Stimulated activated CD8-positive, alpha-beta memory T cell treated with anti-CD3 and anti-CD28 coated beads, Interleukin-15, amount 100 ng/mL, for 48 hours (primary cell): Measurements from ENCODE around the gene PLA2G4C.
"Not testable (repeated sequence)": the region's sequence is repeated elsewhere in the genome, so short reads cannot be mapped to it uniquely, and the experiment has no call there.

ENCODE experiments used
- DNase-seq, 2 donors: peaks; one replicate each; pipeline ENCODE4 v3.0.0-alpha.2; 2020; ENCODE audit warnings: low read depth in 2 of 2

The PLA2G4C gene

DNA sequence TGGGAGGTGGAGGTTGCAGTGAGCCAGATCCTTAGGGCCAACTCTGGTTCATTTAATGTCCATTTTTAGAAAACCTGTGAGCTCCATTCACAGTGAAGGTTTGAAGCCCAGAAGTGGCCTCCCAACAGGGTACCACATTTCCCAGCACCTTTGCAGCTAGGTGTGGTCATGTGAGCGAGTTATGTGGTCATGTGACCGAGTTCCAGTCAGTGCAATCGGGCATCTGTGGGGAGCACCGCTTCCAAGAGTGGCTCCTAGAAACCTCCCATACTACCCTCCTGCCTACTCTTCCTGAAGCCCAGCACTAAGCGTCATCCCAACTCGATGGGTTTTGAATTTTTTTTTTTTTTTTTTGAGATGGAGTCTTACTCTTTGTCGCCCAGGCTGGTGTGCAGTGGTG, 663 bp upstream of the PLA2G4C start:
- no peak for DNase-seq

DNA sequence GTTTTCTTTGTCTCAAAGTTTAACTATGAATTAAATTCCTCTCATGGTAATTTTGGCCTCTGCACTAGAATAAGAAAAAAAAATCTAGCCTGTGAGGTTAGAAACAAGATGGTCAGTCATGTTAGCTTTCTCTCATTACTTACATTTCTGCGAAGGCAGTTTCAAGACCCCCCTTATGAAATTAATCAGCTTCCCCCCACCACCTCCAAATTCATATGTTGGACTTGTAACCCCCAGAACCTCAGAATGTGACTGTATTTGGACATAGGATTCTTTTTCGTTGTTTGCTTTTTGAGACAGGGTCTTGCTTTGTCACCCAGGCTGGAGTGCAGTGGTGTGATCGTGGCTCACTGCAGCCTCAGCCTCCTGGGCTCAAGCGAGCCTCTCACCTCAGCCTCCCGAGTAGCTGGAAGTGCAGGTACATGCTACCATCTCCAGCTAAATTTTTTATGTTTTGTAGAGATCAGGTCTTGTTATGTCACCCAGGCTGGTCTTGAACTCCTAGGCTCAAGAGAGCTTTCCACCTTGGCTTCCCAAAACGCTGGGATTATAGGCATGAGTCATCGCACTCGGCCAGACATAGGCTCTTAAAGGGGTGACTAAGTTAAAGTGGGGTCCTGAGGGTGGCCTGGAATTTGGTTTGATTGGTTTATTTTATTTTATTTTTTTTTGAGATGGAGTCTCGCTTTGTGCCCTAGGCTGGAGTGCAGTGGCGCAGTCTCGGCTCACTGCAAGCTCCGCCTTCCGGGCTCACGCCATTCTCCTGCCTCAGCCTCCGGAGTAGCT, 1.4 kb downstream of the PLA2G4C start:
- DNase-seq, result no peak

DNA sequence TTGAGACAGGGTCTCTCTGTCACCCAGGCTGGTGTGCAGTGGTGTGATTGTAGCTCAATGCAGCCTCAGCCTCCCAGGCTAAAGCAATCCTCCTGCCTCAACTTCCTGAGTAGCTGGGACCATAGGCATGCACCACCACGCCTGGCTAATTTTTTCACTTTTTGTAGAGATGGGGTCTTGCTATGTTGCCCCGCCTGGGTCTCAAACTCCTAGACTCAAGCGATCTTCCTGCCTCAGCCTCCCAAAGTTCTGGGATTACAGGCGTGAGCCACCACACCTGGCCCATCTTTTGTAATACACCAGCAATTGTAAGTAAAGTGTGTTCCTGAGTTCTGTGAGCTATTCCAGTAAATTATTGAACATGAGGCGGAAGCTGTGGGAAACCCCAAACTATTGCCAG, 6.7 kb downstream of the PLA2G4C start:
- no peak for DNase-seq

- no peak for DNase-seq
These were observed 7.5 kb downstream of the PLA2G4C start for GRCh38 chr19:48102870-48103751.

DNA sequence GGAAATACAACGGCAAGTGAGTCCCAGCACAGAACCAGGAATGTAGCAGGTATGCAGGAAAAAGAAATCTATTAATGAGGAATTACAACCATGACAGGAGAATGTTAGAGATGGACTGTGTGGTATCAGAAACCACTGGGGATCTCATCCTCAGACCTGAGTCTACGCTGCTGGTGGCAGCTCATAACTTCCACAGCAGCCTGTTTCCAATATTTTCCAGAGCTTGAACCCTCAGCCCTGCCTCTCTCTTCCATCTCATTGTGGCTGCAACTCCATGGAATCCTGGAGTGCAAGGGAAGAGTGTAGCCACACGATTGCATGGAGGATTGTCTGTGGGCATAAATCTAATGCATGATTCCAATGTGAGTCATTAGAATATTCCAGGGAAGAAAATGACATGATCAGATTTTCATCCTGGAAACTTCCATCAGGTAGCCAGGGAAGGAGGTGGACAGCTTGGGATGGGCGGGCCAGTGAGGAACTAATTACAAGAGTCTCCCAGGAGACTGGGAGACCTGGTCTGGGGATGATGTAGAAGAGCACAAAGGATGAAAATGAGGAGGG, 14.9 kb downstream of the PLA2G4C start:
- no peak for DNase-seq

GRCh38 chr19:48094855-48095203, 15.8 kb downstream of the PLA2G4C start:
- no peak for DNase-seq

DNA sequence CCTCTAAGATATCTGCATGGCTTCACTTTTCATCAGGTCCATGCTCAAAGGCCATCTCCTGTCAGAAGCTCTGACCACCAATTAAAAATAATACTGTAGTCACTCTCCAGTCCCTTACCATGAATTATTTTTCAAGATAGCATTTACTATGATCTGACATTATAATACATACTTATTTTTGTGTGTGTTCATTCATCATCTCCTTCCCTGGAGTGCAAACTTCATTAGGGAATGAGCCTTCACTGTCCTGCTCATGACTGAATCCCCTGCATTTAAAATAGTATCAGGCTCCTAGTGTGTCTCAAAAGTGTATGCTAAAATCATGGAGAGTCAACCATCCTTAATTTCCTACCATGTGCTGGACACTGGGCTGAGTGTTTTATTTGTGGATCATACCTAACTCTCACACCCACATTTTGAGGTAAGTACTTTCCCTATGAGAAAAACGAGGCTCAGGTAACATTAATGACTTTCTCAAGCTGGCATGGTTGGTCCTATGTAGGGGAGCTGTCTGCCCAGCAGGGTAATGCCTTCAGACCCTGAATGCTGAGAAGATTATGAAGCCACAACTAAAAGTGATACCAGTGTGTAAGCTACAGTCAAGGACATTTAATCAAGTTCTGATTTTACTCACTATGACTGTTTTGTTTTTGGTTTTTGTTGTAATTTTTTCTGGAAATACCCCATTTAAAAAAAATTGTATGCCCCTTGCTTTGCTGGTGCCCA, 16.3 kb downstream of the PLA2G4C start:
- no peak for DNase-seq

GRCh38 chr19:48091111-48091718, 19.4 kb downstream of the PLA2G4C start:
- DNase-seq, result not testable (repeated sequence)

GRCh38 chr19:48090281-48090802, 20.3 kb downstream of the PLA2G4C start:
- no peak for DNase-seq

- DNase-seq, result not testable (repeated sequence)
These were observed 21.6 kb downstream of the PLA2G4C start for GRCh38 chr19:48088991-48089390.

DNA sequence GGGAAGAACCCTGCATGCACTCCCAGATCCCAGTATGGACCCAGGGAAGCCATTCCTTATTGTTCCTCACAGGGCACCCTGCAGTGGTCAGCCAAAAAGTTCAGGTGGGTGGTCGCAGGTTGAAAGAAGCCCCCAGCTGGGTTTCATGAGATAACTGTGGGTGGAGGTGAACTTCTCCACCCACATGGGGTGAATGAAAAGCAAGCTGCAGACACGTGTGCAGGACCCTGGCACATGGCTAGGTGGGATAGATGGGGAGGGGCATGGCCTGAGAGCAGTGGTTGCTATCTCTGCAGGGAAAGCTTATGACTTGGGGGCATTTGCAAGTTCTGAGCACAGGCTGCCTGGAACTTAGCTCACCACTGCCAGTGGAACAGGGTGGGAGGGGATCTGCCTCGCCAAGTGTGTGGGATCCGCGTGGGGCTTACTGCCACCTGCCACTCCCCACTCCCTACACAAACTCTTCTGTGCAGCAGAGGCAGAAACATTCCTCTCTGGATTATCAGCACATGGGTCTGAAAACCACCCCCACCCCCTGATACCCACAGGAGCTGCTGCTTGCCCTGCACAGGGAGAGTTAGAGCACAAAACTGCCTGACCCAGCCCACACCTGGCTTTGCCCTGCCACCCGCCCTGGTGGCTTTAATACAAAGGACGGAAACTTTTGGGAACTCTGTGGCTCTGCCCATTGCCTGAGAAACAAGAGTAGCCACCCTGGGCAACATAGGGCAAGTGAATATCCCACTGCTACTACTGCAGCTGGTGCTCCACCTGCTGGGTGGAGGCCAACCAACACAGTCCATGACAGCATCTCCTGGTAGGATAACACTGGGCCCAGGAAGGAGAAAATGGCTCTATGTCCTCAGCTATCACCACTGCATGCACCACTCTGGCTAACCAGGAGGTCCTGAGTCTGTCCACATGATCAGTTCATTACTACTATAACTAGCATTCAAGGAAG, 24.4 kb downstream of the PLA2G4C start:
- DNase-seq, result no peak

DNA sequence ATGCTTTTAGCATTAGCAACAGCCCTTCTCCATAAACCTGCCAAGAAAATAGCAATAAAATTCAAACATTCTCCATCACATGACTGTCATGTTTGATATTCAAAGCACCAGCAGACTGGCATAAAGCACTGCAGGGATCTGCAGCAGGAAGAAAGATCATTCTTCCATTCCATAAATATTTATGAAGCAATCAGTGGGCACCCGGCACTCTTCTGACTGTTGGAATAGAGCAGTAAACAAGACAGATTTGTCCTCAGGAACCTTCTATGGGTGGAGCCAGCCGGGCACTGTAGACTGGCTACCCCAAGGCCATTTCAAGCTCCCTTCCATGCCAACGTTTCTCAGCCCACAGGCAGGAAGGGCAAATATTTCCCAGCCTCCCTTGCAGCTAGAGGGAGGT, 25.5 kb downstream of the PLA2G4C start:
- no peak for DNase-seq

DNA sequence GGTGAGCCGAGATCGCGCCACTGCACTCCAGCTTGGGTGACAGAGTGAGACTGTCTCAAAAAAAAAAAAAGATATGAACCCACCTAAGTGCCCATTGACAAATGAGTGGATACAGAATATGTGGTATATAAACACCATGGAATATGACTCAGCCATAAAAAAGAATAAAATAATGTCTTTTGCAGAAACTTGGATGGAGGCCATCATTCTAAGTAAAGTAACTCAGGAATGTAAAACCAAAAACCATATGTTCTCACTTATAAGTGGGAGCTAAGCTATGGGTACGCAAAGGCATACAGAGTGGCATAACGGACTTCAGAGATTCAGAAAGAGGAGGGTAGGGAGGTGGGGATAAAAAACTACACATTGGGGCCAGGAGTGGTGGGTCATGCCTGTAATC, 29.5 kb downstream of the PLA2G4C start:
- DNase-seq, result no peak

DNA sequence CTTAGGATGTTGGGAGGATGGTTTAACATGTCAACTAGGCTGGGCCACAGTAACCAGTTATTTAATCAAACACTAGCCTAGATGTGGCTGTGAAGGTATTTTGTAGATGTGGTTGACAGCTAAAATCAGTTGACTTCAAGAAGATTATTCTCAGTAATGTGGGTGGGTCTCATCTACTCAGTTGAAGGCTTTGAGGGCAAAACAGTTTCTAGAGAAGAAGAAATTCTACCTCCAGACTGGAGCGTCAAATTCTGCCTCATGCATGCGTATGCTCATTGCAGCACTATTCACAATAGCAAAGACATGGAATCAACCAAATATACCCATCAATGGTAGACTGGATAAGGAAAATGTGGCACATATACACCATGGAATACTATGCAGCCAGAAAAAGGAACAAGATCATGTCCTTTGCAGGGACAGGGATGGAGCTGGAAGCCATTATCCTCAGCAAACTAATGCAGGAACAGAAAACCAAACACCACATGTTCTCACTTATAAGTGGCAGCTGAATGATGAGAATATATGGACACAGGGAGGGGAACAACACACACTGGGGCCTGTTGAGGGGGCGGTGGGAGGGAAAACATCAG, 40.3 kb downstream of the PLA2G4C start:
- not testable (repeated sequence) for DNase-seq

DNA sequence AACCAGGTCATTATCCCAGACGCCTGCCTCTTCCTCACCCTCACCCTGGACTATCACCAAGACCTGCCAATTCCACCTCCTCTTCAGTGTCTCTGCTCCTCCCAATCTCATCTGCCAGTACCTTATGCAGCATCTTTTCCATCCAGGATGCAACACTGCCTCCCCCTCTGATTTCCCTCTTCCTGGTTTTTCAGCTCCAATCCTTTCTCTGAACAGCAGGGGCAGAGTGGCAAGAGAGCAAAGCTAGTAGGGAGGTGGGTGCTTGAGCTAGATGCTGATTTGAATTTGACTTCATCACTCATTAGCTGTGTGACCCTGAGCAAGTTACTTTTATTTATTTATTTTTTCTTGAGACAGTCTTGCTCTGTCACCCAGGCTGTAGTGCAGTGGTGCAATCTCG, 41.2 kb downstream of the PLA2G4C start:
- DNase-seq, result no peak

GRCh38 chr19:48064509-48064908, 46.1 kb downstream of the PLA2G4C start:
- DNase-seq, result no peak

- no peak for DNase-seq
These were observed 48.9 kb downstream of the PLA2G4C start for GRCh38 chr19:48061401-48062344.

DNA sequence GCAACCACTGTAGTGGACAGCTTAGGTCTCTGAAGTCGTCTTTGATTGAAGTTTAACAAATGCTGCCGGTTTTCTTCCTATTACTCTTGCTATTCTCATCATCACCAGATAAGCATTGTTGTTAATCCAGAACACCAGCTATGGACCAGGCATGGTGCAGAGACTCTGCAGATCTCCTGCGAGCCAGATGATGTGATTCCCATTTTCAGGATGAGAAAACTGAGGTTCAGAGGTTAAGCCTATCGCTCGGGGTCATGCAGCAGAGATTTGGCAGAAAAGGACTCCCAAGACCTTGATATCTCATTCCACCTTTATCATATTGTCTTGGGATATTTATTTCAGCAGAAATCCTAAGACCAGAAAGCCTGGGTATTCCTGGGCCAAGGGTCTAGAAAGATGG, 50.2 kb downstream of the PLA2G4C start:
- no peak for DNase-seq

DNA sequence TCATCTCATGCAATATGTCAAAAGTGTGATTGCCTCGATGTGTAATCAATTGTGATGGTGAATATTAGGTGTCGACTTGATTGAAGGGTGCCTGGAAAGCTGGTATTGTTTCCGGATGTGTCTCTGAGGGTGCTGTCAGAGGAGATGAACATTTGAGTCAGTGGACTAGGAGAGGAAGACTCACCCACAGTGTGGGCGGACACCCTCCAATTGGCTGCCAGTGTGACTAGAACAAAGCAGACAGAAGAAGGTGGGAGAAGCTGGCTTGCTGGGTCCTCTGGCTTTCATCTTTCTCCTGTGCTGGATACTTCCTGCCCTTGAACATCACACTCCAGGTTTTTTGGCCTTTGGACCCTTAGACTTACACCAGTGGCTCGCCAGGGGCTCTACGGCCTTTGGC, 51.3 kb downstream of the PLA2G4C start:
- no peak for DNase-seq
